ENCODE data around the gene KLHL36. TPM values are rescaled to one million over a fixed set of nuclear protein-coding genes. Genes with fewer than 3 reads are reported as not detected.

KLHL36 gene
- total and polyA plus RNA-seq, 9 of the 15 experiments (the other 6 are each of a cell fraction or from before 2014, with no cell fraction given): 2.1 to 51.2 (median 18.5) TPM

GRCh38 chr16:84607694-84608093 is 40.6 kb upstream of the KLHL36 start (continued):
- TF ChIP-seq ZNF184 (CRISPR knock-in tag; IDR thresholded peaks at IDR 0.05): no peak
- TF ChIP-seq CREB5 (CRISPR knock-in tag; IDR thresholded peaks at IDR 0.05): no peak
- TF ChIP-seq HDGF (IDR thresholded peaks at IDR 0.05): no peak
- TF ChIP-seq KLF16 (IDR thresholded peaks at IDR 0.05): no peak
- no peak for TF ChIP-seq YY1 (IDR thresholded peaks at IDR 0.05; ENCODE audit: borderline replicate concordance in 1 of 3, control insufficient read depth in 1 of 3, extremely low read depth in 1 of 3, insufficient read depth in 3 of 3, insufficient read length in 1 of 3, insufficient replicate concordance in 2 of 3, low read depth in 1 of 3, low read length in 2 of 3)
- no peak for TF ChIP-seq ZNF431 (CRISPR knock-in tag; IDR thresholded peaks at IDR 0.05)
- peak; percentile 78 for TF ChIP-seq ZBTB40 (IDR thresholded peaks at IDR 0.05)
- no peak for TF ChIP-seq ZBTB40 (CRISPR knock-in tag; IDR thresholded peaks at IDR 0.05)
- TF ChIP-seq NR1H2 (CRISPR knock-in tag; IDR thresholded peaks at IDR 0.05): no peak
- TF ChIP-seq ESRRB (CRISPR knock-in tag; IDR thresholded peaks at IDR 0.05; ENCODE audit: borderline replicate concordance): no peak
- TF ChIP-seq THRAP3 (IDR thresholded peaks at IDR 0.05; ENCODE audit: borderline replicate concordance): no peak
- no peak for TF ChIP-seq YBX1 (IDR thresholded peaks at IDR 0.05)
- TF ChIP-seq BRD4 (IDR thresholded peaks at IDR 0.05): no peak
